Neural progenitor cell (in vitro differentiated cells): ENCODE data around the gene PEPD. TPM values are rescaled to one million over a fixed set of nuclear protein-coding genes. Genes with fewer than 3 reads are reported as not detected.

Experiments used
- DNase-seq: peaks from one replicate; pipeline ENCODE4 v3.0.0-alpha.2; 2016; ENCODE audit warnings: low spot score
- H2AFZ ChIP-seq: fragments of 200-600 bp; sonication (generic); replicated peaks from 2 replicates; pipeline ENCODE4 v1.6.1; 2016; ENCODE audit warnings: antibody characterized with exemption
- H3F3A ChIP-seq: fragments of 200-600 bp; sonication (generic); 2 replicates; pipeline ENCODE4 v1.6.1; 2016; ENCODE audit warnings: antibody characterized with exemption, low read depth
- H3K27ac ChIP-seq: fragments of 200-600 bp; sonication (generic); 2 replicates; pipeline ENCODE4 v1.5.1; 2016; ENCODE audit warnings: mild to moderate bottlenecking
- H3K27me3 ChIP-seq: fragments of 200-600 bp; sonication (generic); 2 replicates; pipeline ENCODE4 v1.6.1; 2016; ENCODE audit warnings: mild to moderate bottlenecking, moderate library complexity
- H3K36me3 ChIP-seq: fragments of 200-600 bp; sonication (generic); 2 replicates; pipeline ENCODE4 v1.5.1; 2016
- H3K4me1 ChIP-seq: fragments of 200-600 bp; sonication (generic); 2 replicates; pipeline ENCODE4 v1.6.1; 2016; ENCODE audit warnings: mixed run types
- H3K4me2 ChIP-seq: fragments of 200-600 bp; sonication (generic); 2 replicates; pipeline ENCODE4 v1.6.1; 2016
- H3K4me3 ChIP-seq: fragments of 200-600 bp; sonication (generic); 2 replicates; pipeline ENCODE4 v1.5.1; 2016
- H3K79me2 ChIP-seq: fragments of 200-600 bp; sonication (generic); 2 replicates; pipeline ENCODE4 v1.6.1; 2016; ENCODE audit warnings: low read depth
- H3K9ac ChIP-seq: fragments of 200-600 bp; sonication (generic); 2 replicates; pipeline ENCODE4 v1.6.1; 2016
- H3K9me3 ChIP-seq: fragments of 200-600 bp; sonication (generic); 2 replicates; pipeline ENCODE4 v1.5.1; 2016; ENCODE audit warnings: low read depth
- H4K20me1 ChIP-seq: fragments of 200-600 bp; sonication (generic); 2 replicates; pipeline ENCODE4 v1.6.1; 2016; ENCODE audit warnings: low read depth
- H3K27ac Mint-ChIP-seq: 3 replicates; pipeline ENCODE4 v1.8.0; 2021; ENCODE audit warnings: mixed read lengths
- H3K27me3 Mint-ChIP-seq: 2 replicates; pipeline ENCODE4 v1.8.0; 2022; ENCODE audit warnings: low read depth, mild to moderate bottlenecking, inconsistent platforms, moderate library complexity, mixed read lengths; ENCODE audit not compliant: insufficient read depth
- H3K36me3 Mint-ChIP-seq: 3 replicates; pipeline ENCODE4 v1.8.0; 2021; ENCODE audit warnings: mixed read lengths
- H3K4me1 Mint-ChIP-seq: 3 replicates; pipeline ENCODE4 v1.8.0; 2021; ENCODE audit warnings: mixed read lengths
- H3K4me3 Mint-ChIP-seq: 3 replicates; pipeline ENCODE4 v1.8.0; 2021; ENCODE audit warnings: mild to moderate bottlenecking, moderate library complexity, mixed read lengths
- H3K9me3 Mint-ChIP-seq: 3 replicates; pipeline ENCODE4 v1.8.0; 2020; ENCODE audit warnings: mixed read lengths
- CTCF ChIP-seq: fragments of 200-600 bp; sonication (generic); IDR thresholded peaks from 2 replicates; pipeline ENCODE4 v1.5.1; 2017; ENCODE audit warnings: antibody characterized with exemption, mild to moderate bottlenecking
- EZH2 ChIP-seq: fragments of 200-600 bp; sonication (generic); IDR thresholded peaks from 2 replicates; pipeline ENCODE4 v1.6.1; 2017; ENCODE audit warnings: antibody characterized with exemption, mild to moderate bottlenecking, moderate library complexity
- EZH2phosphoT487 ChIP-seq: fragments of 200-600 bp; sonication (generic); IDR thresholded peaks from 2 replicates; pipeline ENCODE4 v1.6.1; 2017; ENCODE audit warnings: antibody characterized with exemption
- total RNA-seq: library from RNA; depleted of rRNA; stranded (reverse); fragments of >200 nt; gene quantifications from 2 replicates; pipeline ENCODE4 v1.2.3, GENCODE V29; 2015; ENCODE audit warnings: low replicate concordance

The PEPD gene
- total RNA-seq, 1 donor from 2014 or later = 47.0 TPM

- TF ChIP-seq EZH2phosphoT487 (no peak), EZH2 (no peak), CTCF (no peak)
- Mint-ChIP-seq H3K4me1 (no peaks in the 10 kb centered on the region), H3K4me3 (no peak overlapping the region), H3K36me3 (no peaks in the 10 kb centered on the region), H3K9me3 (no peaks in the 10 kb centered on the region), H3K27me3 (peaks cover 5% of the 10 kb centered on the region), H3K27ac (no peak overlapping the region)
- Histone ChIP-seq H3K9ac (no peak overlapping the region), H3K36me3 (no peaks in the 10 kb centered on the region), H3F3A (no peaks in the 10 kb centered on the region), H3K4me3 (no peak overlapping the region), H3K79me2 (no peaks in the 10 kb centered on the region), H3K9me3 (no peaks in the 10 kb centered on the region), H3K27ac (no peak overlapping the region), H2AFZ (no peak overlapping the region), H4K20me1 (no peaks in the 10 kb centered on the region), H3K27me3 (no peaks in the 10 kb centered on the region), H3K4me2 (no peak overlapping the region), H3K4me1 (no peaks in the 10 kb centered on the region)
- DNase-seq = no peak
Observed at GRCh38 chr19:33552191-33552927, 30.8 kb upstream of the PEPD start.

- Histone ChIP-seq H3K27ac (no peak overlapping the region), H3K9ac (no peak overlapping the region), H3K79me2 (no peaks in the 10 kb centered on the region)
Observed at GRCh38 chr19:33551676-33552075, 30.1 kb upstream of the PEPD start.

GRCh38 chr19:33550768-33551167, 29.2 kb upstream of the PEPD start:
- H3K4me3 ChIP-seq = no peak overlapping the region
- no peaks in the 10 kb centered on the region for H3K79me2 ChIP-seq
- DNase-seq = no peak
- H3K9me3 ChIP-seq = no peaks in the 10 kb centered on the region
- TF ChIP-seq CTCF = no peak
- no peak for TF ChIP-seq EZH2
- TF ChIP-seq EZH2phosphoT487 = no peak
- H3K27ac Mint-ChIP-seq = no peak overlapping the region
- no peak overlapping the region for H3K4me3 Mint-ChIP-seq
- no peaks in the 10 kb centered on the region for H3F3A ChIP-seq
- H3K36me3 ChIP-seq = no peaks in the 10 kb centered on the region
- H3K36me3 Mint-ChIP-seq = no peaks in the 10 kb centered on the region
- H4K20me1 ChIP-seq = no peaks in the 10 kb centered on the region
- H3K4me1 ChIP-seq = no peaks in the 10 kb centered on the region
- H3K27ac ChIP-seq = no peak overlapping the region
- no peak overlapping the region for H2AFZ ChIP-seq
- H3K9ac ChIP-seq = no peak overlapping the region
- peaks cover 5% of the 10 kb centered on the region for H3K27me3 Mint-ChIP-seq
- no peaks in the 10 kb centered on the region for H3K27me3 ChIP-seq
- no peaks in the 10 kb centered on the region for H3K4me1 Mint-ChIP-seq
- H3K9me3 Mint-ChIP-seq = no peaks in the 10 kb centered on the region
- H3K4me2 ChIP-seq = no peak overlapping the region

More at GRCh38 chr19:33551676-33552075, 30.1 kb upstream of the PEPD start:
- Histone ChIP-seq H3F3A (no peaks in the 10 kb centered on the region), H3K36me3 (no peaks in the 10 kb centered on the region), H3K9me3 (no peaks in the 10 kb centered on the region), H2AFZ (no peak overlapping the region), H3K4me3 (no peak overlapping the region), H4K20me1 (no peaks in the 10 kb centered on the region), H3K4me1 (no peaks in the 10 kb centered on the region), H3K4me2 (no peak overlapping the region), H3K27me3 (no peaks in the 10 kb centered on the region)
- TF ChIP-seq EZH2phosphoT487 (no peak), EZH2 (no peak), CTCF (no peak)
- DNase-seq = no peak
- Mint-ChIP-seq H3K4me3 (no peak overlapping the region), H3K4me1 (no peaks in the 10 kb centered on the region), H3K27me3 (peaks cover 5% of the 10 kb centered on the region), H3K36me3 (no peaks in the 10 kb centered on the region), H3K27ac (no peak overlapping the region), H3K9me3 (no peaks in the 10 kb centered on the region)
